WTC11 (cell line): ENCODE measurements around the gene DIABLO. TPM values are rescaled to one million over a fixed set of nuclear protein-coding genes. Genes with fewer than 3 reads are reported as not detected.

Experiments used
- ATAC-seq: fragments of 200-7000 bp; cut with Tn5 transposase; 2 replicates; pipeline ENCODE4 v1.10.0; 2021; ENCODE audit warnings: mild to moderate bottlenecking, moderate library complexity
- CTCF ChIA-PET: fragments of 300-600 bp; sonication (Branson Sonifier 250); formaldehyde crosslinking; loops from one replicate; lab custom pipeline; 2021; ENCODE audit warnings: antibody characterized with exemption; lab: Charles Lee
- POLR2A ChIA-PET: fragments of 350-600 bp; sonication (Branson Sonifier 250); formaldehyde crosslinking; loops from one replicate; lab custom pipeline; 2021; ENCODE audit warnings: antibody characterized with exemption; lab: Charles Lee
- DNase-seq: peaks from one replicate; pipeline ENCODE4 v3.0.0; 2021; ENCODE audit warnings: low spot score
- H3K27ac Mint-ChIP-seq: 2 replicates; pipeline ENCODE4 v1.8.0; 2021; ENCODE audit warnings: mixed read lengths
- H3K27me3 Mint-ChIP-seq: 2 replicates; pipeline ENCODE4 v1.8.0; 2021; ENCODE audit warnings: low read depth, mild to moderate bottlenecking, moderate library complexity, mixed read lengths
- H3K36me3 Mint-ChIP-seq: 2 replicates; pipeline ENCODE4 v1.8.0; 2021; ENCODE audit warnings: mixed read lengths
- H3K4me1 Mint-ChIP-seq: 2 replicates; pipeline ENCODE4 v1.8.0; 2022; ENCODE audit warnings: mixed read lengths
- H3K4me3 Mint-ChIP-seq: 2 replicates; pipeline ENCODE4 v1.8.0; 2021; ENCODE audit warnings: mild to moderate bottlenecking, moderate library complexity, mixed read lengths
- H3K9me3 Mint-ChIP-seq: 2 replicates; pipeline ENCODE4 v1.8.0; 2021; ENCODE audit warnings: mixed read lengths
- AR ChIP-seq: fragments of 250-450 bp; sonication (Bioruptor Pico); IDR thresholded peaks from 2 replicates; pipeline ENCODE4 v1.9.0; 2021; ENCODE audit warnings: mild to moderate bottlenecking
- CBFB ChIP-seq: sonication (generic); formaldehyde crosslinking; IDR thresholded peaks from 2 replicates; pipeline ENCODE4 v1.8.1; 2022; ENCODE audit warnings: mild to moderate bottlenecking, low read depth, missing genetic modification reagents
- CREM ChIP-seq: sonication (generic); formaldehyde crosslinking; IDR thresholded peaks from 2 replicates; pipeline ENCODE4 v1.8.1; 2022; ENCODE audit warnings: mild to moderate bottlenecking, missing genetic modification reagents, moderate library complexity
- E2F4 ChIP-seq: sonication (generic); formaldehyde crosslinking; IDR thresholded peaks from 2 replicates; pipeline ENCODE4 v1.8.1; 2022; ENCODE audit warnings: low read depth, mild to moderate bottlenecking, moderate library complexity, missing genetic modification reagents, borderline replicate concordance
- ESRRA ChIP-seq: sonication (generic); formaldehyde crosslinking; IDR thresholded peaks from 2 replicates; pipeline ENCODE4 v1.8.1; 2022; ENCODE audit warnings: mild to moderate bottlenecking, missing genetic modification reagents, borderline replicate concordance
- FOXK1 ChIP-seq: sonication (generic); formaldehyde crosslinking; IDR thresholded peaks from 2 replicates; pipeline ENCODE4 v1.8.0; 2022; ENCODE audit warnings: mild to moderate bottlenecking, moderate library complexity, missing genetic modification reagents
- GRHL2 ChIP-seq: fragments of 250-450 bp; sonication (Bioruptor Pico); IDR thresholded peaks from 2 replicates; pipeline ENCODE4 v1.8.0; 2022; ENCODE audit warnings: mild to moderate bottlenecking, moderate library complexity; ENCODE audit not compliant: insufficient replicate concordance, severe bottlenecking
- GTF2I ChIP-seq: fragments of 250-450 bp; sonication (Bioruptor Pico); conservative IDR thresholded peaks from 2 replicates; pipeline ENCODE4 v1.4.0; 2021; ENCODE audit warnings: mild to moderate bottlenecking
- NFATC4 ChIP-seq: fragments of 250-450 bp; sonication (Bioruptor Pico); IDR thresholded peaks from 2 replicates; pipeline ENCODE4 v1.9.0; 2021; ENCODE audit warnings: mild to moderate bottlenecking
- NR3C1 ChIP-seq: sonication (generic); formaldehyde crosslinking; conservative IDR thresholded peaks from 2 replicates; pipeline ENCODE4 v1.8.1; 2023; ENCODE audit warnings: low read depth, mild to moderate bottlenecking, missing genetic modification reagents
- SOX15 ChIP-seq: fragments of 250-450 bp; sonication (Bioruptor Pico); IDR thresholded peaks from 2 replicates; pipeline ENCODE4 v1.9.0; 2021; ENCODE audit warnings: mild to moderate bottlenecking
- SP1 ChIP-seq: sonication (generic); formaldehyde crosslinking; conservative IDR thresholded peaks from 2 replicates; pipeline ENCODE4 v1.8.1; 2022; ENCODE audit warnings: missing genetic modification reagents
- ZBTB21 ChIP-seq: sonication (generic); formaldehyde crosslinking; IDR thresholded peaks from 2 replicates; pipeline ENCODE4 v1.8.1; 2023; ENCODE audit warnings: mild to moderate bottlenecking, missing genetic modification reagents, borderline replicate concordance
- ZNF121 ChIP-seq: sonication (generic); formaldehyde crosslinking; IDR thresholded peaks from 2 replicates; pipeline ENCODE4 v1.8.0; 2023; ENCODE audit warnings: missing genetic modification reagents
- ZNF138 ChIP-seq: sonication (generic); formaldehyde crosslinking; conservative IDR thresholded peaks from 2 replicates; pipeline ENCODE4 v1.8.1; 2022; ENCODE audit warnings: mild to moderate bottlenecking, moderate library complexity, missing genetic modification reagents
- ZNF232 ChIP-seq: sonication (generic); formaldehyde crosslinking; IDR thresholded peaks from 2 replicates; pipeline ENCODE4 v1.8.0; 2022; ENCODE audit warnings: mild to moderate bottlenecking, missing genetic modification reagents
- ZNF263 ChIP-seq: sonication (generic); formaldehyde crosslinking; IDR thresholded peaks from 2 replicates; pipeline ENCODE4 v1.8.1; 2022; ENCODE audit warnings: low read depth, mild to moderate bottlenecking, moderate library complexity, missing genetic modification reagents
- ZNF671 ChIP-seq: fragments of 250-450 bp; sonication (Bioruptor Pico); IDR thresholded peaks from 2 replicates; pipeline ENCODE4 v1.8.0; 2021; ENCODE audit warnings: mild to moderate bottlenecking
- total RNA-seq: library from RNA; stranded (reverse); gene quantifications from 3 replicates; pipeline ENCODE4 v1.2.3, GENCODE V29; 2021
- TF ChIP-seq, protein P1 (sequence below): sonication (generic); formaldehyde crosslinking; IDR thresholded peaks from 2 replicates; pipeline ENCODE4 v1.8.1; 2023; ENCODE audit warnings: mild to moderate bottlenecking, missing genetic modification reagents
- TF ChIP-seq, protein P2 (sequence below): sonication (generic); formaldehyde crosslinking; IDR thresholded peaks from 2 replicates; pipeline ENCODE4 v1.8.1; 2022; ENCODE audit warnings: mild to moderate bottlenecking, moderate library complexity, missing genetic modification reagents
- TF ChIP-seq, protein P3 (sequence below): sonication (generic); formaldehyde crosslinking; IDR thresholded peaks from 2 replicates; pipeline ENCODE4 v1.8.0; 2022; ENCODE audit warnings: mild to moderate bottlenecking, missing genetic modification reagents
- TF ChIP-seq, protein P4 (sequence below): fragments of 250-450 bp; sonication (Bioruptor Pico); conservative IDR thresholded peaks from 2 replicates; pipeline ENCODE4 v1.9.0; 2021; ENCODE audit warnings: mild to moderate bottlenecking

The DIABLO gene
- total RNA-seq, 1 experiment from 2014 or later: 61.7 TPM

DNA sequence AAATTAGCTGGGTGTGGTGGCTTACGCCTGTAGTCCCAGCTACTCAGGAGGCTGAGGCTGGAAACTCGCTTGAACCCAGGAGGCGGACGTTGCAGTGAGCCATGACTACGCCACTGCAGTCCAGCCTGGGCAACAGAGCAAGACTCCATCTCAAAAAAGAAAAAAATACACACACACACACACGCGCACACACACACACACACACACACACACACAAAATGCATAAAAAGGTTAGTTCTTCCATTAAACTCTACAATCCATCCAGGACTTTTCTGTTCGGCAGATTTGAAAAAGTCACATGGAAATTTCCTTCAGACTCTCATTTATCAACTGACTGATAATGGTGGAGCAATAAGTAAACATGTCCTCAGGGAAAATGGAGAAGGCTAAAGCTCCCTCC is 49.6 kb upstream of the DIABLO start (continued):
- TF ChIP-seq, protein P1, sequence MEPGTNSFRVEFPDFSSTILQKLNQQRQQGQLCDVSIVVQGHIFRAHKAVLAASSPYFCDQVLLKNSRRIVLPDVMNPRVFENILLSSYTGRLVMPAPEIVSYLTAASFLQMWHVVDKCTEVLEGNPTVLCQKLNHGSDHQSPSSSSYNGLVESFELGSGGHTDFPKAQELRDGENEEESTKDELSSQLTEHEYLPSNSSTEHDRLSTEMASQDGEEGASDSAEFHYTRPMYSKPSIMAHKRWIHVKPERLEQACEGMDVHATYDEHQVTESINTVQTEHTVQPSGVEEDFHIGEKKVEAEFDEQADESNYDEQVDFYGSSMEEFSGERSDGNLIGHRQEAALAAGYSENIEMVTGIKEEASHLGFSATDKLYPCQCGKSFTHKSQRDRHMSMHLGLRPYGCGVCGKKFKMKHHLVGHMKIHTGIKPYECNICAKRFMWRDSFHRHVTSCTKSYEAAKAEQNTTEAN (CRISPR knock-in tag): no peak
- TF ChIP-seq SOX15 (CRISPR knock-in tag) (no peak), ZNF138 (CRISPR knock-in tag) (no peak), AR (no peak), NR3C1 (no peak), NFATC4 (CRISPR knock-in tag) (no peak), ZNF671 (CRISPR knock-in tag) (no peak), ESRRA (CRISPR knock-in tag) (no peak), GTF2I (no peak)
- TF ChIP-seq, protein P2, sequence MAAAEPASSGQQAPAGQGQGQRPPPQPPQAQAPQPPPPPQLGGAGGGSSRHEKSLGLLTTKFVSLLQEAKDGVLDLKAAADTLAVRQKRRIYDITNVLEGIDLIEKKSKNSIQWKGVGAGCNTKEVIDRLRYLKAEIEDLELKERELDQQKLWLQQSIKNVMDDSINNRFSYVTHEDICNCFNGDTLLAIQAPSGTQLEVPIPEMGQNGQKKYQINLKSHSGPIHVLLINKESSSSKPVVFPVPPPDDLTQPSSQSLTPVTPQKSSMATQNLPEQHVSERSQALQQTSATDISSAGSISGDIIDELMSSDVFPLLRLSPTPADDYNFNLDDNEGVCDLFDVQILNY (CRISPR knock-in tag): no peak

GRCh38 chr12:122266230-122266901 is 40.5 kb upstream of the DIABLO start, which contains the start of gene VPS33A:
VPS33A (minus strand) TSS chr12:122266494; CDS start chr12:122266408, 86 bp downstream.
- ATAC-seq (peak; percentile 94), DNase-seq (peak; percentile 97)
- Mint-ChIP-seq H3K4me1 (0 out of 2 replicates have a peak, but pooled peaks cover 3% of the 10 kb centered on the region), H3K27ac (peak within 1 kb of the TSS; percentile 100), H3K36me3 (peaks cover 11% of the 10 kb centered on the region), H3K27me3 (peaks cover 3% of the 10 kb centered on the region; the same call in 1 of the 2 replicates), H3K4me3 (peak within 1 kb of the TSS; percentile 97), H3K9me3 (no peaks in the 10 kb centered on the region)
- ChIA-PET POLR2A (interaction anchor here (0.7 to 0.9 kb wide), 4 partner anchors 40 to 554 kb away, joined by 3 to 5 read pairs (median 4); partner anchors contain the start of genes DIABLO and TMEM120B), CTCF (interaction anchor here (0.5 to 1.1 kb wide), 7 partner anchors 22 to 168 kb away, joined by 3 to 4 read pairs (median 3); no protein-coding TSS in a partner anchor)
- TF ChIP-seq, protein P2 (CRISPR knock-in tag): peak; percentile 56; the same call in 1 of the 2 replicates
- no peak for TF ChIP-seq GRHL2 (CRISPR knock-in tag)
- no peak for TF ChIP-seq ZNF121 (CRISPR knock-in tag)
- TF ChIP-seq E2F4 (CRISPR knock-in tag): no peak
- peak; percentile 99 for TF ChIP-seq FOXK1 (CRISPR knock-in tag)
- TF ChIP-seq ZNF263: 0 out of 2 replicates have a peak, but pooled peaks have one; percentile 62
- TF ChIP-seq ZBTB21 (CRISPR knock-in tag): peak; percentile 58; the same call in 1 of the 2 replicates
- TF ChIP-seq, protein P3, sequence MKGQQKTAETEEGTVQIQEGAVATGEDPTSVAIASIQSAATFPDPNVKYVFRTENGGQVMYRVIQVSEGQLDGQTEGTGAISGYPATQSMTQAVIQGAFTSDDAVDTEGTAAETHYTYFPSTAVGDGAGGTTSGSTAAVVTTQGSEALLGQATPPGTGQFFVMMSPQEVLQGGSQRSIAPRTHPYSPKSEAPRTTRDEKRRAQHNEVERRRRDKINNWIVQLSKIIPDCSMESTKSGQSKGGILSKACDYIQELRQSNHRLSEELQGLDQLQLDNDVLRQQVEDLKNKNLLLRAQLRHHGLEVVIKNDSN (CRISPR knock-in tag): peak; percentile 100
- peak; percentile 45; the same call in 1 of the 2 replicates for TF ChIP-seq ZNF232
- TF ChIP-seq, protein P4, sequence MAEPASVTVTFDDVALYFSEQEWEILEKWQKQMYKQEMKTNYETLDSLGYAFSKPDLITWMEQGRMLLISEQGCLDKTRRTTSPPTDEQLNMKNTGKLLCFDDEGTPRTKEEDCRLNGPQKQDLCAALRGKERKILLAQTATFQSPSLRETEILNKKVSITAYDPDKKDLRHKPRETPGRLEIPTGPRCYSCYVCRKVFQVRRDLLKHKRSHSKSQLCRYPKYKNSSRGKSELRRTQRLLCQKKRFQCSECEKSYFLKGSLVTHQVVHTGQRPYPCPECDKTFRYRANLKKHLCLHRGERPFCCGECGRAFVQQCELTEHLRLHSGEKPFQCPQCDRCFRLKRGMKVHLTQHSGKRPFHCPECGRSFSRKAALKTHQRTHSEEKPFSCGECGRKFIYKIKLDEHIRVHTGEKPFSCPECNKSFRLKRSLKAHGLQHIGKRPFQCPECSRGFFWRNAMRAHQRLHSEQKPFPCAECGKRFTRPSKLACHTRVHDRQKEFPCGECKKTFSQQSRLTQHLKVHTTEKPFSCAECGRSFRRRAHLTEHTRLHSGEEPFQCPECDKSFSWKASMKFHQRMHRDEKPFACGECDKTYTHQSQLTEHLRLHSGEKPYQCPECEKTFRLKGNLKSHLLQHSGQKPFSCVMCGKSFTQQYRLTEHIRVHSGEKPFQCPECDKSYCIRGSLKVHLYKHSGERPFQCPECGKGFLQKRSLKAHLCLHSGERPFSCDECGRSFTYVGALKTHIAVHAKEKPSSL (CRISPR knock-in tag): 0 out of 2 replicates have a peak, but pooled peaks have one; percentile 35
- peak; percentile 97 for TF ChIP-seq CBFB (CRISPR knock-in tag)
- peak; percentile 90 for TF ChIP-seq SP1
- peak; percentile 85 for TF ChIP-seq CREM
